Keratinocyte (primary cell): ENCODE results near the gene ADAM12. TPM values are rescaled to one million over a fixed set of nuclear protein-coding genes. Genes with fewer than 3 reads are reported as not detected.

Experiments
- DNase-seq: peaks from one replicate; pipeline ENCODE4 v3.0.0-alpha.2; 2011; ENCODE audit warnings: low read depth, missing footprints, low spot score
- FAIRE-seq: peaks from 2 replicates; lab custom pipeline; 2011; peaks lifted over from hg19 to GRCh38; lab: Jason Lieb, UNC
- H2AFZ ChIP-seq: 2 replicates; pipeline ENCODE4 v1.6.0; 2012; ENCODE audit warnings: low read length, control low read depth, inconsistent platforms; ENCODE audit not compliant: control insufficient read depth
- H3K27ac ChIP-seq: 2 replicates; pipeline ENCODE4 v1.5.1; 2011; ENCODE audit warnings: low read length; ENCODE audit not compliant: control insufficient read depth, insufficient read depth
- H3K27me3 ChIP-seq: 3 replicates; pipeline ENCODE4 v1.6.0; 2011; ENCODE audit warnings: low read length; ENCODE audit not compliant: control insufficient read depth, insufficient read depth; ENCODE audit errors: extremely low read depth
- H3K36me3 ChIP-seq, 2 experiments: 2 replicates in 1 of 2; 3 replicates in 1 of 2; pipeline ENCODE4 v1.5.1; 2011; ENCODE audit warnings: low read length in 2 of 2, mild to moderate bottlenecking in 1 of 2; ENCODE audit not compliant: control insufficient read depth in 2 of 2, insufficient read depth in 2 of 2; ENCODE audit errors: extremely low read depth in 1 of 2
- H3K4me1 ChIP-seq: 3 replicates; pipeline ENCODE4 v1.5.1; 2011; ENCODE audit warnings: low read length; ENCODE audit not compliant: control insufficient read depth, insufficient read depth; ENCODE audit errors: extremely low read depth
- H3K4me2 ChIP-seq: 3 replicates; pipeline ENCODE4 v1.6.0; 2011; ENCODE audit warnings: low read depth, low read length; ENCODE audit not compliant: control insufficient read depth, insufficient read depth; ENCODE audit errors: extremely low read depth
- H3K4me3 ChIP-seq, 3 experiments: fragments of 200-600 bp in 1 of 3; sonication (generic) in 1 of 3; 2 replicates in 2 of 3; 3 replicates in 1 of 3; pipeline ENCODE4 v1.5.1; 2011 to 2016; ENCODE audit warnings: low read length in 3 of 3, mild to moderate bottlenecking in 3 of 3, control low read depth in 2 of 3, inconsistent platforms in 1 of 3, low read depth in 1 of 3, mixed read lengths in 1 of 3, mixed run types in 1 of 3, moderate library complexity in 1 of 3; ENCODE audit not compliant: control insufficient read depth in 2 of 3, insufficient read depth in 2 of 3; ENCODE audit errors: extremely low read depth in 1 of 3
- H3K79me2 ChIP-seq: 2 replicates; pipeline ENCODE4 v1.6.0; 2012; ENCODE audit warnings: low read length; ENCODE audit not compliant: control insufficient read depth, insufficient read depth
- H3K9ac ChIP-seq: 3 replicates; pipeline ENCODE4 v1.6.0; 2011; ENCODE audit warnings: low read length; ENCODE audit not compliant: control insufficient read depth, insufficient read depth; ENCODE audit errors: extremely low read depth
- H3K9me1 ChIP-seq: 3 replicates; pipeline ENCODE4 v1.6.0; 2011; ENCODE audit warnings: low read length; ENCODE audit not compliant: control insufficient read depth, insufficient read depth; ENCODE audit errors: extremely low read depth
- H3K9me3 ChIP-seq: 2 replicates; pipeline ENCODE4 v1.5.1; 2012; ENCODE audit warnings: low read depth, low read length; ENCODE audit not compliant: control insufficient read depth
- H4K20me1 ChIP-seq: 3 replicates; pipeline ENCODE4 v1.6.0; 2011; ENCODE audit warnings: low read length; ENCODE audit not compliant: control insufficient read depth, insufficient read depth; ENCODE audit errors: extremely low read depth
- CTCF ChIP-seq, 3 experiments: IDR thresholded peaks in 1 of 3; conservative IDR thresholded peaks in 1 of 3; optimal IDR thresholded peaks in 1 of 3; 2 replicates in 2 of 3; 3 replicates in 1 of 3; pipeline versions ENCODE3 to v1.5.1; 2011; ENCODE audit warnings: low read length in 3 of 3, mild to moderate bottlenecking in 3 of 3, moderate library complexity in 2 of 3, control low read depth in 1 of 3, inconsistent platforms in 1 of 3; ENCODE audit not compliant: insufficient read depth in 2 of 3; ENCODE audit errors: extremely low read depth in 1 of 3
- EZH2 ChIP-seq: IDR thresholded peaks from one replicate; pipeline ENCODE4 v1.6.1; 2012; ENCODE audit warnings: inconsistent platforms, mild to moderate bottlenecking, low read length, moderate library complexity
- dilution Hi-C: fragments of 300-500 bp; cut with MboI; formaldehyde crosslinking; loops from one replicate; pipeline ENCODE4 v1.7.0; 2020; ENCODE audit warnings: low sequenced_read_pairs; ENCODE audit not compliant: extremely low pct_ligation_motif_present
- polyA plus RNA-seq, 5 experiments: library from polyadenylated mRNA; depleted of rRNA in 3 of 5; stranded (reverse) in 3 of 5; stranded (forward) in 1 of 5; unstranded in 1 of 5; fragments of >200 nt; gene quantifications; 1 replicate in 1 of 5; 2 replicates in 3 of 5; 3 replicates in 1 of 5; pipeline versions ENCODE4 v1.2.1 to v1.2.3, GENCODE V29; 2011 to 2012; ENCODE audit warnings: missing spikeins in 2 of 5, low read depth in 1 of 5, low replicate concordance in 1 of 5

The ADAM12 gene
- polyA plus RNA-seq, 1 donor (not counting 4 experiments of a cell fraction or from before 2014, with no cell fraction given): 0.07 TPM

- DNase-seq (no peak), FAIRE-seq (no peak)
- dilution Hi-C loops: no loop called here
Observed at GRCh38 chr10:126268013-126268920, 120.0 kb downstream of the ADAM12 start.

GRCh38 chr10:126264102-126265018, 123.9 kb downstream of the ADAM12 start:
- dilution Hi-C loops: no loop called here
- no peaks in the 10 kb centered on the region for H3K36me3 ChIP-seq
- no peak for FAIRE-seq
- no peak overlapping the region for H3K4me3 ChIP-seq
- no peak for TF ChIP-seq CTCF (optimal IDR thresholded peaks at IDR 0.05 in 1 of 3, IDR thresholded peaks at IDR 0.05 in 1 of 3, conservative IDR thresholded peaks at IDR 0.05 in 1 of 3; ENCODE audit: extremely low read depth in 1 of 3, insufficient read depth in 2 of 3, low read length in 3 of 3)
- no peak for TF ChIP-seq EZH2
- no peak for DNase-seq
- H3K9ac ChIP-seq: no peak overlapping the region
- H3K27ac ChIP-seq: no peak overlapping the region
- H3K4me1 ChIP-seq: no peaks in the 10 kb centered on the region
- no peaks in the 10 kb centered on the region for H4K20me1 ChIP-seq
- no peak overlapping the region for H3K4me2 ChIP-seq
- no peaks in the 10 kb centered on the region for H3K9me3 ChIP-seq
- no peaks in the 10 kb centered on the region for H3K79me2 ChIP-seq
- no peaks in the 10 kb centered on the region for H3K9me1 ChIP-seq
- H2AFZ ChIP-seq: no peak overlapping the region
- H3K27me3 ChIP-seq: no peaks in the 10 kb centered on the region

More at GRCh38 chr10:126268013-126268920, 120.0 kb downstream of the ADAM12 start:
- TF ChIP-seq EZH2 (no peak), CTCF (optimal IDR thresholded peaks at IDR 0.05 in 1 of 3, IDR thresholded peaks at IDR 0.05 in 1 of 3, conservative IDR thresholded peaks at IDR 0.05 in 1 of 3; ENCODE audit: extremely low read depth in 1 of 3, insufficient read depth in 2 of 3, low read length in 3 of 3) (no peak)
- no peaks in the 10 kb centered on the region for H3K27me3 ChIP-seq
- no peak overlapping the region for H3K9ac ChIP-seq
- no peaks in the 10 kb centered on the region for H3K79me2 ChIP-seq
- H3K9me3 ChIP-seq: no peaks in the 10 kb centered on the region
- H3K4me2 ChIP-seq: no peak overlapping the region
- H3K9me1 ChIP-seq: no peaks in the 10 kb centered on the region
- no peak overlapping the region for H3K27ac ChIP-seq
- no peak overlapping the region for H2AFZ ChIP-seq
- no peaks in the 10 kb centered on the region for H3K36me3 ChIP-seq
- H4K20me1 ChIP-seq: no peaks in the 10 kb centered on the region
- no peaks in the 10 kb centered on the region for H3K4me1 ChIP-seq
- no peak overlapping the region for H3K4me3 ChIP-seq
